GM19438 (cell line): ENCODE data around the gene LRRC37A3.
"Not testable (repeated sequence)": the region's sequence is repeated elsewhere in the genome, so short reads cannot be mapped to it uniquely, and the experiment has no call there.

Source experiments
- ATAC-seq: cut with Tn5 transposase; IDR thresholded peaks from one replicate; pipeline ENCODE4 v1.9.1; 2021; ENCODE audit warnings: low read depth; ENCODE audit not compliant: unreplicated experiment

Gene LRRC37A3

GRCh38 chr17:64927444-64927843 is 8.2 kb upstream of the LRRC37A3 start:
- ATAC-seq, result not testable (repeated sequence)

GRCh38 chr17:64926430-64926829 is 7.2 kb upstream of the LRRC37A3 start:
- ATAC-seq, result not testable (repeated sequence)

- ATAC-seq, result not testable (repeated sequence)
Observed at GRCh38 chr17:64925244-64925643, 6.0 kb upstream of the LRRC37A3 start.

- not testable (repeated sequence) for ATAC-seq
Observed at GRCh38 chr17:64923051-64923568, 3.8 kb upstream of the LRRC37A3 start.

- no peak for ATAC-seq
Observed at GRCh38 chr17:64920419-64921172, 1.3 kb upstream of the LRRC37A3 start.

- ATAC-seq, result no peak
Observed at GRCh38 chr17:64920026-64920418, 744 bp upstream of the LRRC37A3 start.

- peak; percentile 45 for ATAC-seq
Observed at GRCh38 chr17:64918842-64919288, 413 bp downstream of the LRRC37A3 start.

GRCh38 chr17:64917540-64917939 is 1.7 kb downstream of the LRRC37A3 start:
- not testable (repeated sequence) for ATAC-seq

GRCh38 chr17:64915244-64915643 is 4.0 kb downstream of the LRRC37A3 start:
- ATAC-seq, result not testable (repeated sequence)

GRCh38 chr17:64910191-64910514 is 9.1 kb downstream of the LRRC37A3 start:
- not testable (repeated sequence) for ATAC-seq

GRCh38 chr17:64909511-64910190 is 9.6 kb downstream of the LRRC37A3 start:
- not testable (repeated sequence) for ATAC-seq

- ATAC-seq, result not testable (repeated sequence)
Observed at GRCh38 chr17:64904069-64904468, 15.2 kb downstream of the LRRC37A3 start.

GRCh38 chr17:64897136-64897535 is 22.1 kb downstream of the LRRC37A3 start:
- ATAC-seq, result not testable (repeated sequence)

- not testable (repeated sequence) for ATAC-seq
Observed at GRCh38 chr17:64874210-64874609, 45.1 kb downstream of the LRRC37A3 start.

GRCh38 chr17:64847504-64848466 is 71.5 kb downstream of the LRRC37A3 start:
- not testable (repeated sequence) for ATAC-seq

GRCh38 chr17:64846892-64847291 is 72.4 kb downstream of the LRRC37A3 start:
- not testable (repeated sequence) for ATAC-seq

GRCh38 chr17:64843918-64844317 is 75.4 kb downstream of the LRRC37A3 start:
- not testable (repeated sequence) for ATAC-seq

- ATAC-seq, result not testable (repeated sequence)
Observed at GRCh38 chr17:64842900-64843299, 76.4 kb downstream of the LRRC37A3 start.

- ATAC-seq, result not testable (repeated sequence)
Observed at GRCh38 chr17:64840960-64841359, 78.3 kb downstream of the LRRC37A3 start.

GRCh38 chr17:64838513-64838912 is 80.8 kb downstream of the LRRC37A3 start:
- not testable (repeated sequence) for ATAC-seq
